Measurements from ENCODE around the gene CREG1. TPM values are rescaled to one million over a fixed set of nuclear protein-coding genes. Genes with fewer than 3 reads are reported as not detected.
A peak's percentile ranks its signal among the peaks of the same experiment; 100 is the strongest.
"Not testable (repeated sequence)": the region's sequence is repeated elsewhere in the genome, so short reads cannot be mapped to it uniquely, and the experiment has no call there.

Gene CREG1
- total RNA-seq, 1 donor from 2014 or later, result 2.5 TPM

GRCh38 chr1:167561753-167562152 lies 8.2 kb upstream of the CREG1 start:
- Mint-ChIP-seq H3K9me3 (ENCODE audit: unreplicated experiment) (no peaks in the 10 kb centered on the region), H3K27me3 (ENCODE audit: unreplicated experiment) (peaks cover 2% of the 10 kb centered on the region), H3K36me3 (ENCODE audit: unreplicated experiment) (no peaks in the 10 kb centered on the region), H3K4me3 (ENCODE audit: unreplicated experiment) (no peak overlapping the region), H3K27ac (ENCODE audit: unreplicated experiment) (no peak overlapping the region), H3K4me1 (ENCODE audit: low read depth, unreplicated experiment) (peaks cover 4% of the 10 kb centered on the region)
- TF ChIP-seq CTCF (IDR thresholded peaks at IDR 0.05; ENCODE audit: partially characterized antibody, unreplicated experiment), result no peak
- DNase-seq, result no peak

GRCh38 chr1:167555971-167556714 lies 2.6 kb upstream of the CREG1 start:
- Mint-ChIP-seq H3K4me3 (ENCODE audit: unreplicated experiment) (no peak overlapping the region), H3K27me3 (ENCODE audit: unreplicated experiment) (peaks cover 3% of the 10 kb centered on the region), H3K36me3 (ENCODE audit: unreplicated experiment) (no peaks in the 10 kb centered on the region), H3K4me1 (ENCODE audit: low read depth, unreplicated experiment) (peaks cover 3% of the 10 kb centered on the region), H3K9me3 (ENCODE audit: unreplicated experiment) (no peaks in the 10 kb centered on the region), H3K27ac (ENCODE audit: unreplicated experiment) (no peak overlapping the region)
- peak; percentile 91 for TF ChIP-seq CTCF (IDR thresholded peaks at IDR 0.05; ENCODE audit: partially characterized antibody, unreplicated experiment)
- DNase-seq, result peak; percentile 81

- not testable (repeated sequence) for H3K9me3 Mint-ChIP-seq (ENCODE audit: unreplicated experiment); H3K36me3 Mint-ChIP-seq (ENCODE audit: unreplicated experiment); H3K27me3 Mint-ChIP-seq (ENCODE audit: unreplicated experiment); DNase-seq; H3K4me1 Mint-ChIP-seq (ENCODE audit: low read depth, unreplicated experiment); H3K27ac Mint-ChIP-seq (ENCODE audit: unreplicated experiment); H3K4me3 Mint-ChIP-seq (ENCODE audit: unreplicated experiment)
These were observed 1.5 kb upstream of the CREG1 start for GRCh38 chr1:167555072-167555471.

- Mint-ChIP-seq H3K9me3 (ENCODE audit: unreplicated experiment) (peaks cover 3% of the 10 kb centered on the region), H3K4me3 (ENCODE audit: unreplicated experiment) (peak overlapping the region; percentile 89), H3K4me1 (ENCODE audit: low read depth, unreplicated experiment) (peaks cover 3% of the 10 kb centered on the region), H3K27me3 (ENCODE audit: unreplicated experiment) (peaks cover 3% of the 10 kb centered on the region), H3K36me3 (ENCODE audit: unreplicated experiment) (no peaks in the 10 kb centered on the region), H3K27ac (ENCODE audit: unreplicated experiment) (no peak overlapping the region)
- no peak for DNase-seq
- TF ChIP-seq CTCF (IDR thresholded peaks at IDR 0.05; ENCODE audit: partially characterized antibody, unreplicated experiment), result no peak
These were observed 642 bp upstream of the CREG1 start for GRCh38 chr1:167554028-167554779.

GRCh38 chr1:167551362-167551761 lies 2.2 kb downstream of the CREG1 start:
- Mint-ChIP-seq H3K4me1 (ENCODE audit: low read depth, unreplicated experiment) (peaks cover 3% of the 10 kb centered on the region), H3K4me3 (ENCODE audit: unreplicated experiment) (no peak overlapping the region), H3K27me3 (ENCODE audit: unreplicated experiment) (peaks cover 3% of the 10 kb centered on the region), H3K9me3 (ENCODE audit: unreplicated experiment) (peaks cover 7% of the 10 kb centered on the region), H3K27ac (ENCODE audit: unreplicated experiment) (no peak overlapping the region), H3K36me3 (ENCODE audit: unreplicated experiment) (no peaks in the 10 kb centered on the region)
- TF ChIP-seq CTCF (IDR thresholded peaks at IDR 0.05; ENCODE audit: partially characterized antibody, unreplicated experiment), result no peak
- no peak for DNase-seq

Data from glutamatergic neuron (in vitro differentiated cells).